HG03064 (cell line): ENCODE measurements around the gene PLBD2.

Experiments
- ATAC-seq: cut with Tn5 transposase; IDR thresholded peaks from one replicate; pipeline ENCODE4 v1.9.1; 2021; ENCODE audit warnings: low read depth; ENCODE audit not compliant: unreplicated experiment

Gene PLBD2

DNA sequence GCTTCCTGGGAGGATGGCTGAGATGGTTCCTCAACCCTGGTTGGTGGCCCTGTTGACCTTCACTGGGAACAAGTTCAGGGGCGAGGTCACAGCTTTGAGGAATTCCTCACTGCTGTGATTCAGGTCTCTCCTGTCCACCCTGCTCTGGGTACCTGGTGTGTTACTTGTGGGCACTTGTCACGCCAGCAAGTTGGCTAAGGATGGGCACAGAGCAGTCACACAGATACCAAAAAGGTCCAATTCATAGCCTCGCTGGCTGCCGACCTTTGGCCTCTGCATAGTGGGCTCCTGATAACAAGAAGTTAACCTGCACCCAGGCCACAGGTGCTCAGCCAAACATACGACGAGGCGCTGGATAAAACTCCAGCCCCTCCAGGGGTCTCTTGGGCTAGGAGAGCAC is 34.1 kb downstream of the PLBD2 start:
- ATAC-seq, result no peak

DNA sequence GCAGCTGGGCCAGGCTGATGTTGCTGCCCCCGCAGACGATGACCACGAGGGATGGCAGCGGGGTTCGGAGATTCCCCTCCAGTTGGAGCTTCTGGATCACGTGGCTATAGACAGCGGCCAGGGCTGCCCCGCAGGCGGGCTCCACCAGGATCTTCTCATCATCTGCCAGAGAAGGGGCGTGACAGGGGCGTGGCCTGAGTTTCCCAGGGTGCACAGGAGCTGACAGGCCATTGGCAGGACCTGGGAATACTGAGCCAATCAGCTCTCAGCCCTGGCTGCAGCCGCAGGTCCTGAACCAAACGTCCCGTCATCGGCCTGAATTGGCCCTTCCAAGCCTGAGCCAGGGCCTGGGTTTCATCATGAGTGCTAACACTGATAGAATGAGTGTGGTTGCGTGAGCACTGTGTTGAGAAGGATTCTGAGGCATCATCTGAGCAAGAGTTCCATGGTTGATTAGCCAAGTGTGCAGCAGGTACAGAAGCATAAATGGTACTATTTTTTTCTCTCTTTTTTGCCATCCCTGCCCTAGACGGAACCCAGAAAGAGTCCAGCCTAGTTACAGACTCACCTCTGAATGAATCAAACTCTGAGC is 34.7 kb downstream of the PLBD2 start:
- no peak for ATAC-seq

DNA sequence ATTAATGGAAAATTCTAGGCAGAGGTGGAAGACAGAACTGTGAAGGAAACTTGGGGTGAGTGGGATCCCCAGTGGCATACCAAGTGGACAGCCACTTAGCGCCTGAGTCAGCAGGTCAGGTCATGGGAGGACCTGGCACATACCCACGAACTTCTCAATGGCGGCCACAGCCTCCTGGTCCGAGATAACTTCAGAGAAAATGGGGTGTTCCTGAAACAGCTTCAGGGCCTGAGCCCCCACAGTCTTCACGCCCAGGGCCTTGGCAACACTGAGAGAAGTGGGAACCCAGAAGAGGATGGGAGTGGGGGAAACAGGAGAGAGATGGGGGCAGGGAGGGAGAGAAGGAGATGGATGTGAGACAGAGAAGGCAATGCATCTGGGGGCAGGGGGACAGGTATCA is 35.4 kb downstream of the PLBD2 start:
- ATAC-seq, result no peak

DNA sequence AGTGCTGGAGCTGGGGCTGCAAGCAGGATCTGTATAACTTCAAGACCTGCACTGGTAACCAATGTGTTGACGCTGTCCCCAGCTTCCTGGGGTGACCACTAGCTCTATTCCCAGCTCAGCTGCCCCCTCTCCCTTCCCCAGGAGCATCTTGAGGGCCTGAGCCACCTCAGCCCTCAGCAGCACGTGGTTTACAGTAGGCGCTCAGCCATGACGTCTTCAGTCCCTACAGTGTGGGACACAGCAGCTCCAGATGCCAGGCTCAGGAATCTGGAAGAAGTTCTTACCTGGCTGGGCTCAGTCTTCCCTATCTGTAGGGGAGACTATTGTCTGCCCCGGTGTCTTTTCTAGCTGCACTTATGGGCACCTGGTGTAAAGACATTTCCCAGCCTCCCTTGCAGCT is 36.7 kb downstream of the PLBD2 start:
- no peak for ATAC-seq

DNA sequence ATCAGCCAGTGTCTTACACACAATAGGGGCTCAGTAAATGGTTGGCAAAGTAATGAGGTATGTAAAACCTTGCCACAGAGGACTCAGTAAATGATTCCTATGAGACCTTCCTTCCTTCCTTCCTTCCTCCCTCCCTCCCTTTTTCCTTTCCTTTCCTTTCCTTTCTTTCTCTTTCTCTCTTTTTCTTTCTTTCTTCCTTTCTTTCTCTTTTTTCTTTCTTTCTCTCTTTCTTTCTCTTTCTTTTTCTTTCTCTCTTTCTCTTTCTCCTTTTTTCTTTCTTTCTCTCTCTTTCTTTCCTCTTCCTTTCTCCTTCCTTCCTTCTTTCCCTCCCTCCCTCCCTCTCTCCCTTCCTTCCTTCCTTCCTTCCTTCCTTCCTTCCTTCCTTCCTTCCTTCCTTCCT is 37.8 kb downstream of the PLBD2 start:
- no peak for ATAC-seq

DNA sequence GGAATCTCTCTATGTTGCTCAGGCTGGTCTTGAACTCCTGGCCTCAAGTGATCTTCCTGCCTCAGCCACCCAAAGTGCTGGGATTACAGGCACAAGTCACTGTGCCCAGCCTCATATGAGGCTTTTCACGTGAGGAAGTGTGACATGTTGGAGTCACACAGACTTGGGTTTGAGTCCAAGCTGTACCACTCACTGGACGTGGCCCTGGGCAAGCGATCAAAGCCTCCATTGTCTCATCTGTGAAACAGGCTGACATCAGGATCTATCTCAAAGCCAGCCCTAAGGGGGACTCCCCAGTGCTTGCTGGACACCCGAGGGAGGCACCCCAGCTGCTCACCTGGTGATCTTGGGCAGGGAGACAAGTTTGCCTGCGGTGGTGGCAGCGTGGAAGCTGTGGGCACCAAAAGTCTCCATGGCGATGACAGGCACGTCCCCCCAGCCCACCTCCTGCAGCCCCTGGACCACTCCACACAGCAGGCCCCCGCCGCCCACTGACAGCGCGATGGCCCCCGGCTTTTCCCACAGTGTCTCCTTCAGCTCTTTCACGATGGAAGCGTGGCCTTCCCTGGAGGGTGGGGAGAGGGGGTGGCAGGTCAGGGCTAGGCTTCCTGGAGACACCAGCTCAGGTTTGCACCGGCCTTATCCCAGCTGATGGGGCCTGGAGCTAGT is 38.6 kb downstream of the PLBD2 start:
- no peak for ATAC-seq

DNA sequence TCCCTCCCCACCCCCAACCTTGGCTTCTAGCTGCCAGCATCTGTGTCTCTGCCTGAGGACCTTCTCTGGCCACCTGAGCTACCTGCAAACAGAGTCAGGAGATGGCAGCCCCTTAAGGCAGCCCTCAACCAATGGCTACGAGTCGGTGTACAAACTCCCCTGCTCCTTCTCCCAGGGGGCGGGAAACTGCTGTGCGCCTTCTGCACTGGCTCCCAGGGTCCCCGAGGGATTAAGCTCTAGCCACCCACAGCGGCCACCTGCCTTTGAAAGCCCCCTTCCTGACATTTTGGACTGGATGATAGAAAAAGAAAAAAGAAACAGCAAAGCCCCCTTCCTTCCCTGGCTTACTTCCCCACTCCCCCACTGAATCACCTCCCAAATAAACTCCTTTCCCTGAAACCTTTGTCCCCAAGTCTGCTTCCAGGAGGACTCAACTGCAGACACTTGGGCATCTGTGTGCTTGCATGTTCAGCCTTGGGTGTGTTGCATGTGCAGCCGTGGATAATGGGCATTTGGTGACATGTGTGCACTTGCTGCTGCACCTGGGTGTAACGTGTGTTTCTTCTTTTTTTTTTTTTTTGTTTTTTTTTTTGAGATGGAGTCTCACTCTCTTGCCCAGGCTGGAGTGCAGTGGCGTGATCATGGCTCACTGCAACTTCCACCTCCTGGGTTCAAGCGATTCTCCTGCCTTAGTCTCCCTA is 39.3 kb downstream of the PLBD2 start:
- no peak for ATAC-seq

DNA sequence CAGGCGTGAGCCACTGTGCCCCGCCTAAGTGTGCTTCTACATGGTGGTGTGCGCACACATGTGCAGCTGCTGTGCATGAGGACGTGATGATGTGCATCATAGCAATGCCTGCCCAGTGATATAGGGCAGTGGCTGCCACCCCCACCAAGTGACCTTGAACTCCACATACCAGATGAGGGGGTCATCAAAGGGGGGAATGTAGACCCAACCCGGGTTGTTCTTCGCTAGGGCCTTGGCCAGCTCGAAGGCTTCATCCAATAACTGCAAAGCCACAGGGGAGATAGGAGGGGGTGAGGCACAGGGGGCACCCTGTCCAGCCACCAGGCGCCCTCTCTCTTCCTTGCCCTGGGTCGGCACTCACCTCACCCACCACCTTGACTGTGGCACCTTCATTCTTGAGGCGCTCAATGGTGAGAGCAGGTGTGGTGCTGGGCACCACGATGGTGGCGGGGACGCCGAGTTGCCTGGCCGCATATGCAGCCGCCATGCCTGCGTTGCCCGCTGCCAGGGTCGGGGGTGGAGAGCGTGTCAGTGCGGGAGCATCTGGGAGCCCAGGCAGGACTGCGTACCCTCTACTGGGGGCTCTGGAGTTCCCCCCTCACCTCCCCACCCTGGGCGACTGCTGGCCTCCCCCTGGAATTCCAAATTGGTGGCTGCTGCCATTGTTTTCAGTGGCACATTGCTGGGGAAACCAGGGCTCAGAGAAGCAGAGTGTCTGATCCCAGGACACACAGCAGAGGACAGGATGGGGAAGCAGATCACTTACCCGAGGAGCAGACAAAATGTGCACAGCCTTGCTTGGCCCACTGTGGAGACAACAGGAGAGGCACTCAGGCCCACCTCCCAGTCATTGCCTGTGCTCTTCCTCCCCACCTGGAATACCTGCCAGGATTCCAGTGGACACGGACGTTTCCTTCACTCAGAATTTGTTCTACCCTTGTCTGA is 40.2 kb downstream of the PLBD2 start:
- no peak for ATAC-seq

DNA sequence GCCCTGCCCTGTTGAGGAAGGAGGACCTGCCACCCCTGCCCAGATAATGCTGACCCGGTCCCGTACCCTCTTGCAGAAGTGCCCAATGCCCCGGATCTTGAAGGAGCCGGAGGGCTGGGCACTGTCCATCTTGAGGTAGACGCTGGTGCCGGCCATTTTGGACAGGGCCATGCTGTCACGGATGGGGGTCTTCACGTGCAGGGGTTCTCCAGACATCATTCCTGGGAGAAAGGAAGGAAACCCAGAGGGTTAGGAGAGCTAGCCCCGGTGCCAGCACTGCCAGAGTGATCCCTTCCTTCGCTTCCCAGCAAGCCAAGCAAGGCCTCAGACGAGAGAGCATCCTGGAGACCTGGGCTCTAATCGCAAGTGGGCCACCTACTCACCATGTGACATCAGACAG is 41.1 kb downstream of the PLBD2 start:
- ATAC-seq, result no peak

DNA sequence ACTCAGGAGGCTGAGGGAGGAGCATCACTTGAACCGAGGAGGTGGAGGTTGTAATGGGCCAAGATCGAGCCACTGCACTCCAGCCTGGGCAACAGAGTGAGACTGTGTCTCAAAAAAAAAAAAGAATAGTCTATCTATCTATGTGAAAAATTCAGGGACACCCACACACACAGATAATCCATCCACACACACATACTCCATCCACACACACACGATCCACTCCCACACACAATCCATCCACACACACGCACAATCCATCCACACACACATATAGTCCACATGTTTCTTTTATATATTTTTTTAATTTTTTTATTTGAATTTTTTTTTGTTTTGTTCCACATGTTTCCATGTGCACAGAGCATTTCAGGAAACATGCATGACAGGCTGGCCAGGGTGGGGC is 42.0 kb downstream of the PLBD2 start:
- no peak for ATAC-seq

DNA sequence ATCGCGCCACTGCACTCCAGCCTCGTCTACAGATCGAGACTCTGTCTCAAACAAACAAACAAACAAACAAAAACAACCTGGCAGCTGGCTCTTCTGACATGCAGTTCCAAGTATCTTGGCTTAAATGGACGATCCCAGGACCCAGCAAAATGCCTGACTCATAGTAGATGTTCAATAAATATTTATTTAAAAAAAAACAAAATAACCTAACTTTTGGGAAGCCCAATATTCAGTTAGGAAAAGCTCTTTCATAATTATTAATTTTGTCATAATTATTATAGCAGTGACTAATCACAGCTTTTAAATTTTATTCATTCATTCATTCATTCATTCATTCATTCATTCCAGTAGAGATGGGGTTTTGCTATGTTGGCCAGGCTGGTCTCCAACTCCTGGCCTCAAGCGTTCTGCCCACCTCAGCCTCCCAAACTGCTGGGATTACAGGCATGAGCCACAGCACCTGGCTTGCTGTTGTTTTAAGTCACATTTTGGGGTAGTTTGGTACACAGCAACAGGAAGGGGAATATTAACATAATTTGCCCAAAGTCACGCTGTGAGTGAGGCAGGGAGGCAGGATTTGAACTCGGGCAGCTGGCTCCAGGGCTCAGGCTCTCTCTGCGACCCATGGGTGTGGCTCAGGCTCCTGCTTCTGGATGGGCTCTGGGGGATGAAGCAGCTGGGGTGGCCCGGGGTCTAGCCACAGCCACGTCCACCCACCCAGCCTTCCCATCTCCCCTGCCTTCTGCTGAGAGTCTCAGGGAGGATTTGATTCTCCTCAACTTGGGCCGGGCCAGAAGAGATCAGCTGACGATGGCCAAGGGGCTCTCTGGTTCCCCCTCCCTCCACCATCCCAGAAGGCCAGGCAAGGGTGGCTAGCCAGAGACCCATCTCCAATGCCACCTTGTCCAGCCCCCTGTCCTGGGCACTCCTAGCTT is 42.9 kb downstream of the PLBD2 start:
- ATAC-seq, result no peak

DNA sequence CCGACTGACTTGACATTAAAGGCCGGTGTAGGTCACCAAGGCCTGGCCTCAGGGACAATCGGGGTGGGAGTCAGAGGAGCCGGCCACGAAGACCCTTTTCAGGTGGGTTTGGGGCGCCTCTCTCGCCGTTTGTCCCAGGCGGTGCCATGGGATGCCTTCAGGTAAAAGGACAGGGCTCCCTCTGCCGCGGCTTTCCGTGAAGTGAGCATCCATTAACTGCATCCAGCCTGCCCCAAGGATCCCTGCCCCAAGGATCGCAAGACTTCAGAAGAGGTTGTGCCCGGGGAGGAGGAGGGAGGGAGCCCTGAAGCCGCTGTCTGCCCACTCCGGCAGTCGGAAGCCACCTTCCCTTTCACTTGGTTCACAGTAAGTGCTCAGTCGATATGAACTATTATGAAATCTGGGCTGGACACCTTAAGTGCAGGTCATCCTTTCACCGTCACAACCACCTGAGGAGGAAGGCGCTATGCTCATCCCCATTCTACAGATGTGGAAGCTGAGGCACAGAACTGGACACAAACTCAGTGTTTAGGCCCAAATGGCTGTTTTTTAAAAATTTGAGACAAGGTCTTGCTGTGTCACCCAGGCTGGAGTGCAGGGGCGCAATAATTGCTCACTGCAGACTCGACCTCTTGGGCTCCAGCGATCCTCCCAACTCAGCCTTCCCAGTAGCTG is 44.3 kb downstream of the PLBD2 start:
- ATAC-seq, result no peak

DNA sequence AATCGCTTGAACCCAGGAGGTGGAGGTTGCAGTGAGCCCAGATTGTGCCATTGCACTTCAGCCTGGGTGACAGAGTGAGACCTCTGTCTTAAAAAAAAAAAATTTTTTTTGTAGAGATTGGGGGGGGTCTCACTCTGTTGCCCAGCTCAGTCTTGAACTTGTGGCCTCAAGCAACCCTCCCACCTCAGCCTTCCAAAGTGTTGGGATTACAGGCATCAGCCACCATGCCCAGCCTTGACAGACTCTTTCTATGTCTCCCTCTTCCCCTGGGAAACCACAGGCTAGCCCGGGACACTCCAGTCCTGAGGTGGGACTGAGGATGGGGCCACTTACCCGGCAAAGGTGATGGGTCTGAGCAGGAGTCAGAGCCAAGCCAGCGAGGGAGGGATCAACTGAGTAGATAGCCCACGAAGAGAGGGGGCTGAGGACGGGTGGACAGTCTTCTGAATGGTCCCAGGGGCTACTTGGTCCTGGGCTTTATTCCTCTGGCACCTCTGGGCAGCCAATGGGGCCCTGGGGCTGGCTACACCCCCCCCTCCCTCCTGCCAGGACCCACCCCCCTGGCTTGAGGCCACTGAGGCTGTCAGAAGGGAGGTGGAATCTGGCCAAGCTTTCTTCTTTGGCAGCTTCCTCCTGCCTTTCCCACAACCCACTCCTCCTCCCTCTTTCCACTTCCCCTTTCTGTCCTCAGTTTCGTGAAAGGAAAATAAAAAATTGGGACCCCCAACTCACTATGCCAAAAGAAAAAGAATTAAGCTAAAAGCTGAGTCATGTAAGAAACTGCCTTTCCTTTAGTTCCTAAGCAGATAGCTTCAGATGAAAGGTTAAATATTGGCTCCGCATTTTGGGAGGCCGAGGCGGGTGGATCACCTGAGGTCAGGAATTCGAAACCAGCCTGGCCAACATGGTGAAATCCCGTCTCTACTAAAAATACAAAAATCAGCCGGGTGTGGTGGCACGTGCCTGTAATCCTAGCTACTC is 45.3 kb downstream of the PLBD2 start, which contains the start of gene SDS:
TSS of gene SDS (minus strand) at position 453 of the 981 bp plus-strand sequence. CDS start 4,179 bp downstream, outside the sequence.
- ATAC-seq, result no peak

DNA sequence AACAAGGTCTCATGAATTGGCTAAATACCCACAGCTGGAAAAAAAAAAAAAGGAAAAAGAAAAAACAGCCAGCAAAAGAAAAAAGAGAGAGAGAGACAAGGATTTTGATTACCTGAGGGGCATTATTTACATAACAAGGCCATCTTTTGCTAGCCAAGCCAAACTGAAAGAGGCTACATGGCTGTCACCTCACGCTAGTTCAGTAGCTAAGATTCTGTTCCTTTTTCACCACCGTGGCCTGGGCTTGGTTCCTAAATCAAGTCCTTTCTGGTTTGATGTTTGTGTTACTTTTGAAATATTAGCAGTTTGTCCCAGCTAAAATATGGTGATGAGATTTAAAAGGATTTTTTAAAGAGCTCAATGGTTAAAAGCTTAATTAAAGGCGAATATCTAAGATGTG is 47.3 kb downstream of the PLBD2 start:
- no peak for ATAC-seq

DNA sequence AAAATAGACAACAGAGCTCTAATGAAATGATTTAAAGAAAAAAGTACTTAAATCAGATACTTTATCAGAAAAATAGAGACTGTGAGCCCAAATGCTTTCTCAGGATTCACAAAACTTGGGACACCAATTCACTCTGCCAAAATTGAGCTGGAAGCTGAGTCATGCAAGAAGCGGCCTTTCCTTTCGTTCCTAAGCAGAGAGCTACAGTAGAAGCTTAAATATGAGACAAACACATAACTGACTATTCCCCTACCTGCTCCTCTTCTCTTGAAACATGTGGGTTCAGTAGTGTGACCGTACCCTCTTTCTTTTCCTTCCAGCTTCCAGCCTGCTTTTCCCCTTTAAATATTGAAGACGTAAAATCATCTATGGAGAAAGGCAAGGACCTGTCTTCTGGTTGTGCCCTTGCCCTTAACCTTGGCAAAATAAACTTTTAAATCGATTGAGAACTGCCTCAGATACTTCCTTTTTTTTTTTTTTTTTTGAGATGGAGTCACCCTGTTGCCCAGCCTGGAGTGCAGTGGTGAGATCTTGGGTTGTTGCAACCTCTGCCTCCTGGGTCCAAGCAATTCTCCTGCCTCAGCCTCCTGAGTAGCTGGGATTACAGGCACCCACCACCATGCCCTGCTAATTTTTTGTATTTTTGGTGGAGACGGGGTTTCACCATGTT is 49.7 kb downstream of the PLBD2 start:
- ATAC-seq, result no peak

DNA sequence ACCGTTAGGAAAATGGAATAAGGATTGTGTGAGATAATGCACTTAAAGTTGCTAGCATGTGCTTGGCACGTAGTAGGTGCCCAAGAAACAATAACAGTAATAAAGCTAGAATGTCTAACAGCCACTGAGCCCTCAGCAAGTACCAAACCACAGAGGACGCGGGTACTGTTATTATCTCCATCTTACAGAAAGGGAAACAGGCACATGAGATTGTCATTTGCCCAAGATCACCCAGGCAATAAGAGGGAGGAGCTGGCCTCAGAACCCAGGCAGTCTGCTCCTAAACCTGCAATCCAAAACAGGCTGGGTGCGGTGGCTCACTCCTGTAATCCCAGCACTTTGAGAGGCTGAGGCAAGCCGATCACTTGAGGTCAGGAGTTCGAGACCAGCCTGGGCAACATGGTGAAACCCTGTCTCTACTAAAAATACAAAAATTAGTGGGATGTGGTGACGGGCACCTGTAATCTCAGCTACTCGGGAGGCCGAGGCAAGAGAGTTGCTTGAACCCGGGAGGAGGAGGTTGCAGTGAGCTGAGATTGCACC is 50.4 kb downstream of the PLBD2 start:
- ATAC-seq, result no peak

DNA sequence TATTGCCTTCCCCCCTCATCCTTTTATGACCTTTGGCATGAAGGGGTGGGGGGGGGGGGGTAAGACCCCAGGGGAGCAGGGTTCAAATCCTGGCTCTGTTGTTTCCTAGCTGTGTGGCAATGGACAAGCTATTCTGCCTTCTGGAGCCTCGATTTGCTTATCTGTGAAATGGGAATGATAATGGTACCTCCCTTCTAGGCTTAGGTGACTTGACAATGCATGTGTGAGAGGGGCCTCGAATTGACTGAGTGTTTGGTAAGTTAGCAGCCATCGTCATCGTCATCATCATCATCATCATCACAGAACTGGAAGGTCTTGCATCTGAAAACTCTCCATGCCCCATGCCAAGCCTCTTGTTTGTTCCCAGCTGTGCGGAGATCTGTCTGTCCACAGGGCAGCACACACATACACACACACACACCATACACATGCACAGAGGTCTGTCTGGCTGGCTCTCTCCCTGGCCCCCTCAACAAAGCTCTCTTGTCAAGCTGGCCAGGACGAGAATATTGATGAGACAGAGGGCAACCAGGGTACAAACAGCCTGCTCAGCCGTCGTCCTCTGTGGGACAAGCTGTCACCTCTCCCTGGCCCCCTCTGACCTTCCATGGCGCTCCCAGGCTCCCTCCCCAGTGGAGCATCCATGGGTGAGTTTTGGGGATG is 51.2 kb downstream of the PLBD2 start:
- ATAC-seq, result no peak
